ENCODE measurements around the gene NR2E1.

DNA sequence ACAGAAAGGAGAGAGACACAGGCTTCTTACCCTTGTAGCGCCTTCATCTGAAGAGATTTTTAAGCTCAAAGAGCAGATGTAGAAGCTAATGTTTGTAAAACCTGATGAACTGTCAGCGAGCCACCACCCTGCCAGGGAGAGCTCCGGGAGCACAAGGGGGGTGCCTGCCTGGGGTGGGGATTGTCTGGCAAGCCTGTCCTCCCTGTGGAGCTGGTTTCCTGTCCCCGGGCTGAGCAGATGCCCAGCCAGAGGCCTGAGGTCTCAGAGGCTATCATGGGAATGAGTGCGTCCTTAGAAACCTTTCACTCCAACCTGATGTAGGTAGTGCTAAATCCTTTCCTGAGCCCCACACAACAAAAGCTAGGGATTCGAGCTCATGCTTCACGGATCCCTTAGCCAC, 41.9 kb upstream of the NR2E1 start:
- TF ChIP-seq CTCF (IDR thresholded peaks at IDR 0.05) (no peak), POLR2A (IDR thresholded peaks at IDR 0.05) (no peak)

All from heart left ventricle (tissue), 13 donors.